ENCODE results near the gene SHKBP1. TPM values are rescaled to one million over a fixed set of nuclear protein-coding genes. Genes with fewer than 3 reads are reported as not detected.

SHKBP1 gene
- total and polyA plus RNA-seq, 2 experiments from 2014 or later = 36.3 to 62.2 TPM

DNA sequence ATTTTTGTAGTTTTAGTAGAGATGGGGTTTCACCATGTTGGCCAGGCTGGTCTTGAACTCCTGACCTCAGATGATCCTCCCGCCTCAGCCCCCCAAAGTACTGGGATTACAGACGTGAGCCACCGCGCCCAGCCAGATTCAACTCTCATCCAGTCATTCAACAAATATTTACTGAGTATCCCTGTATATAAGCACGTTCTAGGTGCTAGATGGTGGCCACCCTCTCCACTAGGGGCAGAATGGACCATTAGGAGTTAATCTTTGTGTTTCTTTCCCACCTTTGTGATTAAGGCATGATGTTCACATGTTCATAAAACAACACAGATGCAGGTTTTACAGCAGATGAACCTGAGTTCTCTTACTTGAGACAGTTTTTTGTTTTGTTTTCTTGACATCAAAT is 7.3 kb downstream of the SHKBP1 start:
- Histone ChIP-seq H3K27ac (no peak overlapping the region), H3K4me2 (ENCODE audit: unreplicated experiment) (no peak overlapping the region), H2AFZ (no peak overlapping the region), H3K9me3 (ENCODE audit: low read depth) (no peaks in the 10 kb centered on the region), H3K79me2 (ENCODE audit: insufficient read depth) (no peaks in the 10 kb centered on the region), H3K4me3 (no peak overlapping the region), H3K36me3 (ENCODE audit: low read depth) (peaks cover 4% of the 10 kb centered on the region; the same call in 1 of the 2 replicates), H3K27me3 (replicated peaks; ENCODE audit: insufficient read depth) (no peaks in the 10 kb centered on the region), H3K9ac (no peak overlapping the region), H3F3A (ENCODE audit: insufficient read depth) (peaks cover 13% of the 10 kb centered on the region; the same call in 1 of the 2 replicates), H3K9me2 (ENCODE audit: insufficient read depth) (no peaks in the 10 kb centered on the region), H3K4me1 (ENCODE audit: insufficient read depth) (no peaks in the 10 kb centered on the region), H4K20me1 (ENCODE audit: insufficient read depth) (no peaks in the 10 kb centered on the region)
- WGBS, 2 experiments (ENCODE audit: low coverage in 1 of 2, low lambda C conversion rate in 2 of 2, missing lambda C conversion rate in 2 of 2) = 87 to 89% methylated on average over 5 of the region's 5 CpGs
- DNase-seq = no peak
- no peak for TF ChIP-seq EZH2phosphoT487 (IDR thresholded peaks at IDR 0.05; ENCODE audit: insufficient read depth, low read depth)
- TF ChIP-seq EZH2 (IDR thresholded peaks at IDR 0.05; ENCODE audit: insufficient read depth, poor library complexity, severe bottlenecking) = no peak
- in situ Hi-C loops (cut with MboI) = no loop called here

DNA sequence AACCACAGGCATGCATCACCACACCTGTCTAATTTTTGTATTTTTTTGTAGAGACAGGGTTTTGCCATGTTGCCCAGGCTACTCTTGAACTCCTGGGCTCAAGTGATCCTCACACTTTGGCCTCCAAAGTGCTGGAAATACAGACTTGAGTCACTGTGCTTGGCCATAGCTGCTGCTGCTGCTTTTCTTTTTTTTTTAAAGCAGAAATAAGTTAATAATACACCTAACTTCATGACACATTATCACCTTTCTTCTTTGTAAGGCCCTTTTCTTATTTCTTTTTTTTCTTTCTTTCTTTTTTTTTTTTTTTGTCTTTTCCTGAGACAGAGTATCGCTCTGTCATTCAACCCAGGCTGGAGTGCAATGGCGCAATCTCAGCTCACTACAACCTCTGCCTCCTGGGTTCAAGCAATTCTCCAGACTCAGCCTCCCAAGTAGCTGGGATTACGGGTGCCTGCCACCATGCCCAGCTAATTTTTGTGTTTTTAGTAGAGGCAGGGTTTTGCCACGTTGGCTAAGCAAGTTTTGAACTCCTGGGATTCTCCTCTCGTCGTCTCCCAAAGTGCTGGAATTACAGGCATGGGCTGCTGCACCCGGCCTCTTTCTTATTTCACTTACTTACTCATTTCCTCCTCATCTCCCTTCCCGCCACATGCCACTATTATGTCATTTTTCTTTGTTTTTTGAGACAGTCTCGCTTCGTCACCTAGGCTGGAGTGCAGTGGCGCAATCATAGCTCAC is 8.7 kb downstream of the SHKBP1 start:
- DNase-seq = peak; percentile 70
- in situ Hi-C loops (cut with MboI) = no loop called here
- H3K79me2 ChIP-seq (ENCODE audit: insufficient read depth) = no peaks in the 10 kb centered on the region
- no peaks in the 10 kb centered on the region for H3K27me3 ChIP-seq (replicated peaks; ENCODE audit: insufficient read depth)
- no peaks in the 10 kb centered on the region for H3K4me1 ChIP-seq (ENCODE audit: insufficient read depth)
- no peaks in the 10 kb centered on the region for H3K9me2 ChIP-seq (ENCODE audit: insufficient read depth)
- H3K27ac ChIP-seq = peak overlapping the region; percentile 71
- TF ChIP-seq EZH2 (IDR thresholded peaks at IDR 0.05; ENCODE audit: insufficient read depth, poor library complexity, severe bottlenecking) (no peak), EZH2phosphoT487 (IDR thresholded peaks at IDR 0.05; ENCODE audit: insufficient read depth, low read depth) (no peak)
- no peak overlapping the region for H2AFZ ChIP-seq
- H3K9me3 ChIP-seq (ENCODE audit: low read depth) = no peaks in the 10 kb centered on the region
- no peak overlapping the region for H3K4me3 ChIP-seq
- peak overlapping the region; percentile 48; the same call in 1 of the 2 replicates for H3K9ac ChIP-seq
- H4K20me1 ChIP-seq (ENCODE audit: insufficient read depth) = no peaks in the 10 kb centered on the region
- H3K36me3 ChIP-seq (ENCODE audit: low read depth) = peaks cover 4% of the 10 kb centered on the region; the same call in 1 of the 2 replicates
- 50 to 59% methylated on average over 11 of the region's 11 CpGs for WGBS, 2 experiments (ENCODE audit: low coverage in 1 of 2, low lambda C conversion rate in 2 of 2, missing lambda C conversion rate in 2 of 2)
- H3K4me2 ChIP-seq (ENCODE audit: unreplicated experiment) = no peak overlapping the region
- H3F3A ChIP-seq (ENCODE audit: insufficient read depth) = peaks cover 13% of the 10 kb centered on the region; the same call in 1 of the 2 replicates

DNA sequence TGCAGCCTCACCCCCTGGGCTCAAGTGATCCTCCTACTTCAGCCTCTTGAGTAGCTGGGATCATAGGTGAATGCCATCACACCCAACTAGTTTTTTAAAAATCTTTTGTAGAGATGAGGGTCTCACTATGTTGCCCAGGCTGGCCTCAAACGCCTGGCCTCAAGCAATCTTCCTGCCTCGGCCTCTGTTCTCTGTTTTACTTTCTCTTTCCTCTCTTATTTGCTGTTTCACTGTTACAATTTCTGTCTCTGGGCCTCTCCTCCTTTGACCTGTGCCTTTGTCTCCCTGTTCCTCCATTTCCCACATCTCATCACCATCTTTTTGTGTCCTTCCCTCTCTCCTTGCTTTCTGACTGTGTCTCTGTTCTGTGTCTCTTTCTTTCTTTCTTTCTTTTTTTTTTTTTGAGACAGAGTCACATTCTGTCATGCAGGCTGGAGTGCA is 9.3 kb downstream of the SHKBP1 start:
- no peak for DNase-seq
- Histone ChIP-seq H4K20me1 (ENCODE audit: insufficient read depth) (no peaks in the 10 kb centered on the region), H3K9ac (no peak overlapping the region), H3K36me3 (ENCODE audit: low read depth) (peaks cover 2% of the 10 kb centered on the region; the same call in 1 of the 2 replicates), H3K9me3 (ENCODE audit: low read depth) (no peaks in the 10 kb centered on the region), H3F3A (ENCODE audit: insufficient read depth) (peaks cover 13% of the 10 kb centered on the region; the same call in 1 of the 2 replicates), H3K4me2 (ENCODE audit: unreplicated experiment) (no peak overlapping the region), H3K27ac (peak overlapping the region; percentile 71; the same call in 1 of the 2 replicates), H3K79me2 (ENCODE audit: insufficient read depth) (no peaks in the 10 kb centered on the region), H3K9me2 (ENCODE audit: insufficient read depth) (no peaks in the 10 kb centered on the region), H2AFZ (no peak overlapping the region), H3K27me3 (replicated peaks; ENCODE audit: insufficient read depth) (no peaks in the 10 kb centered on the region), H3K4me3 (no peak overlapping the region), H3K4me1 (ENCODE audit: insufficient read depth) (no peaks in the 10 kb centered on the region)
- 97 to 100% methylated on average over 2 of the region's 2 CpGs for WGBS, 2 experiments (ENCODE audit: low coverage in 1 of 2, low lambda C conversion rate in 2 of 2, missing lambda C conversion rate in 2 of 2)
- TF ChIP-seq EZH2 (IDR thresholded peaks at IDR 0.05; ENCODE audit: insufficient read depth, poor library complexity, severe bottlenecking) (no peak), EZH2phosphoT487 (IDR thresholded peaks at IDR 0.05; ENCODE audit: insufficient read depth, low read depth) (no peak)
- in situ Hi-C loops (cut with MboI) = no loop called here

DNA sequence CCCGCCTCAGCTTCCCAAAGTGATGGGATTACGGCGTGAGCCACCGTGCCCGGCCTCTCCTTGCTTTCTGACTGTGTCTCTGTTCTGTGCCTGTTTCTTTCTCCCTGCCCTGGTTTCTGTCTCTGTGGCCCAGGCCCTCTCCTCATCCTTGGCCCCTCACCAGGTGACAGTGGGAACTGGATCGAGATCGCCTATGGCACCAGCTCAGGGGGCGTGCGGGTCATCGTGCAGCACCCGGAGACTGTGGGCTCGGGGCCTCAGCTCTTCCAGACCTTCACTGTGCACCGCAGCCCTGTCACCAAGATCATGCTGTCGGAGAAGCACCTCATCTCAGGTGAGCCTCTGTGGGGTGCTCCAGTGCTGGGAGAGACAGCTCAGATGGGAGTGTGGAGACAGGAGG is 9.9 kb downstream of the SHKBP1 start:
- Histone ChIP-seq H3K9ac (no peak overlapping the region), H4K20me1 (ENCODE audit: insufficient read depth) (no peaks in the 10 kb centered on the region), H3F3A (ENCODE audit: insufficient read depth) (peaks cover 13% of the 10 kb centered on the region; the same call in 1 of the 2 replicates), H3K9me3 (ENCODE audit: low read depth) (no peaks in the 10 kb centered on the region), H3K4me1 (ENCODE audit: insufficient read depth) (no peaks in the 10 kb centered on the region), H3K36me3 (ENCODE audit: low read depth) (no peaks in the 10 kb centered on the region; the same call in 1 of the 2 replicates), H3K27me3 (replicated peaks; ENCODE audit: insufficient read depth) (no peaks in the 10 kb centered on the region), H3K79me2 (ENCODE audit: insufficient read depth) (no peaks in the 10 kb centered on the region), H3K4me3 (no peak overlapping the region), H2AFZ (no peak overlapping the region), H3K9me2 (ENCODE audit: insufficient read depth) (no peaks in the 10 kb centered on the region), H3K4me2 (ENCODE audit: unreplicated experiment) (no peak overlapping the region), H3K27ac (no peak overlapping the region)
- in situ Hi-C loops (cut with MboI) = no loop called here
- TF ChIP-seq EZH2phosphoT487 (IDR thresholded peaks at IDR 0.05; ENCODE audit: insufficient read depth, low read depth) (no peak), EZH2 (IDR thresholded peaks at IDR 0.05; ENCODE audit: insufficient read depth, poor library complexity, severe bottlenecking) (no peak)
- 98 to 99% methylated on average over 14 of the region's 14 CpGs for WGBS, 2 experiments (ENCODE audit: low coverage in 1 of 2, low lambda C conversion rate in 2 of 2, missing lambda C conversion rate in 2 of 2)
- DNase-seq = no peak

Data from GM23248 (cell line).